PFSK-1 (cell line): ENCODE data around the gene NFIX.

Experiments
- FOXP2 ChIP-seq: optimal IDR thresholded peaks from 2 replicates; pipeline ENCODE3; 2011; ENCODE audit warnings: borderline replicate concordance, control low read depth, inconsistent platforms; ENCODE audit not compliant: insufficient read depth; ENCODE audit errors: extremely low read length, extremely low read depth
- POLR2AphosphoS5 ChIP-seq: IDR thresholded peaks from 2 replicates; pipeline ENCODE4 v1.6.1; 2012; ENCODE audit warnings: low read depth, mild to moderate bottlenecking, control low read depth, low read length, moderate library complexity
- SIN3A ChIP-seq: IDR thresholded peaks from 2 replicates; pipeline ENCODE4 v1.6.1; 2012; ENCODE audit warnings: mild to moderate bottlenecking, low read length, moderate library complexity, borderline replicate concordance; ENCODE audit not compliant: insufficient read depth
- TAF1 ChIP-seq: IDR thresholded peaks from 2 replicates; pipeline ENCODE4 v1.6.1; 2012; ENCODE audit warnings: low read length, control low read depth, borderline replicate concordance; ENCODE audit not compliant: insufficient read depth
- TF ChIP-seq, protein P1 (sequence below), 2 experiments: IDR thresholded peaks; 2 replicates each; pipeline versions ENCODE4 v1.6.1 to v1.8.0; 2011 to 2012; ENCODE audit warnings: low read depth in 2 of 2, low read length in 2 of 2, control low read depth in 1 of 2, inconsistent platforms in 1 of 2, mild to moderate bottlenecking in 1 of 2, moderate library complexity in 1 of 2; ENCODE audit not compliant: insufficient read depth in 1 of 2

The NFIX gene

DNA sequence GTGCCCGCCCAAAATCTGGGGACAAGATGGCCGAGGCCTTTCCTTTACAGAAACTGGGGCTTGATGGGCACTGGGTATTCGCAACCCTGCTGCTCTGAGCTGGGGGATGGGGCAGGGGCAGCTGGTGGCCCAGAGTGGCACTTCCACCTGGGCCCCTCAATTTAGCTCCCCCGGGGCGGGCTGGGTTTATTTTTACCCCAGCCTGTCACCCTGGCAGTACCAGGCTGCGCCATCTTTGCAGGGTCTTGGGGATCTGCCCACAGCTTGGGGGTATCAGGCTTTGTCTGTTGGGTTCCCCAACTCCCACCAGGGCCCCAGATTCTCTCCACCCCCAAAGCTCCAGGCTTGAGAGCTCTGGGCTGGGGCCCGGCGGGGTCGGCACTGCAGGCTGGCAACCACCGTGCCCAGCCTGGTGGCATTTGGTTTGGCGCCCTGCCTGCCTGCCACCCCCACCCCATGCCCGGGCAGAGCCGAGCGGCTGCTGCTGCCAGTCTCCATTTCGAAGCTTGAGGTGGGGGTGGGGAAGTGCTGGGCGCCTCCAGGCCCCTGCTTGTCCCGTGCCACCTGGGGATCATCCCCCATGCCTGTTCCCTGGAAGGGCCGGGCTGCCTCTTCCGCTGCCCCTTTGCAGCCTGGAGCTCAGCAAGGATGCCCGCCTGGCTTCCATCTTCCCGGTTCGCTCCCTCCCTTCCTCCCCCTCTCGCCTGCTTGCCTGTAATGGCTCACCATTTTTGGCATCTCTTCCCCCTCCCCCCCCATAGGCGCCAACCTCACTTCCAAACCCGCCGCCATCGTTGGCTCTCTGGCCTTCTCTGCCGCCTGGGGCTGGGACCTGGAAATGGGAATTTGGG lies 11.4 kb downstream of the NFIX start:
- TF ChIP-seq TAF1 (no peak), SIN3A (no peak), POLR2AphosphoS5 (no peak), FOXP2 (no peak)
- TF ChIP-seq, protein P1, sequence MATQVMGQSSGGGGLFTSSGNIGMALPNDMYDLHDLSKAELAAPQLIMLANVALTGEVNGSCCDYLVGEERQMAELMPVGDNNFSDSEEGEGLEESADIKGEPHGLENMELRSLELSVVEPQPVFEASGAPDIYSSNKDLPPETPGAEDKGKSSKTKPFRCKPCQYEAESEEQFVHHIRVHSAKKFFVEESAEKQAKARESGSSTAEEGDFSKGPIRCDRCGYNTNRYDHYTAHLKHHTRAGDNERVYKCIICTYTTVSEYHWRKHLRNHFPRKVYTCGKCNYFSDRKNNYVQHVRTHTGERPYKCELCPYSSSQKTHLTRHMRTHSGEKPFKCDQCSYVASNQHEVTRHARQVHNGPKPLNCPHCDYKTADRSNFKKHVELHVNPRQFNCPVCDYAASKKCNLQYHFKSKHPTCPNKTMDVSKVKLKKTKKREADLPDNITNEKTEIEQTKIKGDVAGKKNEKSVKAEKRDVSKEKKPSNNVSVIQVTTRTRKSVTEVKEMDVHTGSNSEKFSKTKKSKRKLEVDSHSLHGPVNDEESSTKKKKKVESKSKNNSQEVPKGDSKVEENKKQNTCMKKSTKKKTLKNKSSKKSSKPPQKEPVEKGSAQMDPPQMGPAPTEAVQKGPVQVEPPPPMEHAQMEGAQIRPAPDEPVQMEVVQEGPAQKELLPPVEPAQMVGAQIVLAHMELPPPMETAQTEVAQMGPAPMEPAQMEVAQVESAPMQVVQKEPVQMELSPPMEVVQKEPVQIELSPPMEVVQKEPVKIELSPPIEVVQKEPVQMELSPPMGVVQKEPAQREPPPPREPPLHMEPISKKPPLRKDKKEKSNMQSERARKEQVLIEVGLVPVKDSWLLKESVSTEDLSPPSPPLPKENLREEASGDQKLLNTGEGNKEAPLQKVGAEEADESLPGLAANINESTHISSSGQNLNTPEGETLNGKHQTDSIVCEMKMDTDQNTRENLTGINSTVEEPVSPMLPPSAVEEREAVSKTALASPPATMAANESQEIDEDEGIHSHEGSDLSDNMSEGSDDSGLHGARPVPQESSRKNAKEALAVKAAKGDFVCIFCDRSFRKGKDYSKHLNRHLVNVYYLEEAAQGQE (IDR thresholded peaks at IDR 0.05; ENCODE audit: insufficient read depth in 1 of 2, low read depth in 2 of 2, low read length in 2 of 2), result no peak

- no peak for TF ChIP-seq SIN3A
- TF ChIP-seq, protein P1 (IDR thresholded peaks at IDR 0.05; ENCODE audit: insufficient read depth in 1 of 2, low read depth in 2 of 2, low read length in 2 of 2), result no peak
- no peak for TF ChIP-seq POLR2AphosphoS5
- no peak for TF ChIP-seq TAF1
- TF ChIP-seq FOXP2, result no peak
These were observed 12.2 kb downstream of the NFIX start for GRCh38 chr19:13007292-13008045.

GRCh38 chr19:13008926-13009787 lies 13.9 kb downstream of the NFIX start:
- TF ChIP-seq, protein P1 (IDR thresholded peaks at IDR 0.05; ENCODE audit: insufficient read depth in 1 of 2, low read depth in 2 of 2, low read length in 2 of 2), result no peak
- TF ChIP-seq FOXP2, result no peak
- TF ChIP-seq TAF1, result no peak
- no peak for TF ChIP-seq POLR2AphosphoS5

- no peak for TF ChIP-seq FOXP2
- TF ChIP-seq SIN3A, result no peak
- TF ChIP-seq, protein P1 (IDR thresholded peaks at IDR 0.05; ENCODE audit: insufficient read depth in 1 of 2, low read depth in 2 of 2, low read length in 2 of 2), result no peak
- TF ChIP-seq POLR2AphosphoS5, result no peak
These were observed 15.0 kb downstream of the NFIX start for GRCh38 chr19:13010038-13010991.
